ENCODE data around the gene TRIM68.

DNA sequence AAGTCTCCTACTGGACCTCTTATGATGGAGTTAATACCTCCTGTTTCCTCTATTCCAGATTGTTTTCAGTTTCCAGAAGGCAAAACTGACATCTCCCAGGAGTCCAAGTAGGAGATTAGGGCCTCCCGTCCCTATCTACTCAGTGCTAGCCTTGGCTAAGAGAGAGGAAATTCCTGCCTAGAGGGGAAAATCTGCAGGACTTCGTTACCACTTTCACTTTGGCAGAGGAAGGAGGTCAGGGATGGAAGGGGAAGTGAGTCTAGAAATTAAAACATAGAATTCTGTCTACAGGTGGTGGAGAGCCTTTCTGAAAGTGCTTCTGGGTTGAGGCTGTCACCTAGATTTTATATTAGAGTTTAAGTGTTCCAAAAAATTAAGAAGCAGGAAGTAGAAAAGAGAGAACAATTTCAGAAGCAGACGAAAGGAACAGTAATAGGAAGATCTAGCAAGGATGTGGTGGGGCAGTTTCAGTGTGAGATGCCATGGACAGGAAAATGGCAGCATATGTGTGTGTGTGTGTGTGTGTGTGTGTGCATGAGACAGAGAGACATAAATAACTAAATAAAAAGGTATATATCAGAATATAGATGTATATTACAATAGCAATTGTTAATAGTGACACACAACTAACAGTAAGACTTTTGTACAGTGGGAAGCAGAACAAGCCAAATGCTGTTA is 2.4 kb upstream of the TRIM68 start:
- TF ChIP-seq, protein P1, sequence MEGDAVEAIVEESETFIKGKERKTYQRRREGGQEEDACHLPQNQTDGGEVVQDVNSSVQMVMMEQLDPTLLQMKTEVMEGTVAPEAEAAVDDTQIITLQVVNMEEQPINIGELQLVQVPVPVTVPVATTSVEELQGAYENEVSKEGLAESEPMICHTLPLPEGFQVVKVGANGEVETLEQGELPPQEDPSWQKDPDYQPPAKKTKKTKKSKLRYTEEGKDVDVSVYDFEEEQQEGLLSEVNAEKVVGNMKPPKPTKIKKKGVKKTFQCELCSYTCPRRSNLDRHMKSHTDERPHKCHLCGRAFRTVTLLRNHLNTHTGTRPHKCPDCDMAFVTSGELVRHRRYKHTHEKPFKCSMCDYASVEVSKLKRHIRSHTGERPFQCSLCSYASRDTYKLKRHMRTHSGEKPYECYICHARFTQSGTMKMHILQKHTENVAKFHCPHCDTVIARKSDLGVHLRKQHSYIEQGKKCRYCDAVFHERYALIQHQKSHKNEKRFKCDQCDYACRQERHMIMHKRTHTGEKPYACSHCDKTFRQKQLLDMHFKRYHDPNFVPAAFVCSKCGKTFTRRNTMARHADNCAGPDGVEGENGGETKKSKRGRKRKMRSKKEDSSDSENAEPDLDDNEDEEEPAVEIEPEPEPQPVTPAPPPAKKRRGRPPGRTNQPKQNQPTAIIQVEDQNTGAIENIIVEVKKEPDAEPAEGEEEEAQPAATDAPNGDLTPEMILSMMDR (IDR thresholded peaks at IDR 0.05; ENCODE audit: insufficient read depth, low read depth, low read length), result no peak
- no peak for TF ChIP-seq EZH2 (IDR thresholded peaks at IDR 0.05; ENCODE audit: insufficient read depth, low read length)

All from astrocyte (in vitro differentiated cells and primary cell).